DMS79 (cell line): ENCODE results near the gene PLXNA2.

Experiments
- DNase-seq: peaks from one replicate; lab custom pipeline; 2025; lab: John Stamatoyannopoulos, UW

Gene PLXNA2

DNA sequence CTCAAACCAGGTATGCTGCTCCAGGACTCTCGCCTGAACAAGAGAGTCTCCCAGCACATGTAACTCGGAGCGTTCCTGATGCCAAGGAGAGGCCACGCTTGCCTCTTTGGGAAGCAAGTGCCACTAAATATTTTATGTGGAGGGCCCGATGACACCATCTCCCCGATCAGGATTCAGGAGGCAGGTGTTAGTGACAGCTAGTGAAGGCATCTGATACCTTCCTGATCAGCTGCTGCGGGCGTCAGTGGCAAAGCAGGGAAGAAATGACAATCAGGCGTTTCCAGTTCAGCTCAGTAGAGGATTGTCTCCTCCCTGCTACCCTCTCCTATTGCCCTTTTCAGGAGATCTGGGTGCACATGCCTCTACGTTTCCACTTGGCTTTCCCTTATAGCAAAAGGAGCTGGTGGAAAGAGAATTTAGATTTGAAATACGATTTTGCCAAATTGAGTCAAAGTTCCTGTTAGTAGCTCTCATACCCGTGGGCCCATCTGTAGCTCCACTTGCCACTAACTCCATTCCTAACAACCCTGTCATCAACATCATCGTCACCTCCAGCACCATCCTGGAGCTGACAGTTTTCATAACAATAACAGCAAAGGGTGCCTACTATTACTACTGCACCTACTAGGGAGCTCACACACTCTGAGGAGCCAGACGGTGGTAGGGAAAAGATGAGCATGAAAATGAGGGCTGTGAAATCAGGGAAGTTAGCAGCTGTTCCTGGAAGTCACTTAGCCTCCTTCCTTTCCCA is 21.6 kb downstream of the PLXNA2 start:
- no peak for DNase-seq

DNA sequence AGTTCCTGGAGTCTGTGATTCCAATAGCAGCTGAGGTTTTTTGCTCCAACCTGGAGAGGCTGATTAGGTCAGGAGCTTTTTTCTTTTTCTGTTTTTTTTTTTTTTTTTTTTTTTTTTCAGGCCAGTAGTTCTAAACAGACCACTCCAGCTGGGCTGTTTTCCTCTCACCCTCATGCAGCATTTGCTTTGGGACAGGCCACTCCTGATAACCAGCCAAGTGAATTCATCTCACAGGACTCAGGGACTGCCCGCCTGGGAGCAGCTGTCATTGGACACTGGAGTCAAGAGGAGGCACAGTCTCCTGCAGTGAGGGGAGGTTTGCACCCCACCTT is 22.9 kb downstream of the PLXNA2 start:
- DNase-seq: peak; percentile 68

DNA sequence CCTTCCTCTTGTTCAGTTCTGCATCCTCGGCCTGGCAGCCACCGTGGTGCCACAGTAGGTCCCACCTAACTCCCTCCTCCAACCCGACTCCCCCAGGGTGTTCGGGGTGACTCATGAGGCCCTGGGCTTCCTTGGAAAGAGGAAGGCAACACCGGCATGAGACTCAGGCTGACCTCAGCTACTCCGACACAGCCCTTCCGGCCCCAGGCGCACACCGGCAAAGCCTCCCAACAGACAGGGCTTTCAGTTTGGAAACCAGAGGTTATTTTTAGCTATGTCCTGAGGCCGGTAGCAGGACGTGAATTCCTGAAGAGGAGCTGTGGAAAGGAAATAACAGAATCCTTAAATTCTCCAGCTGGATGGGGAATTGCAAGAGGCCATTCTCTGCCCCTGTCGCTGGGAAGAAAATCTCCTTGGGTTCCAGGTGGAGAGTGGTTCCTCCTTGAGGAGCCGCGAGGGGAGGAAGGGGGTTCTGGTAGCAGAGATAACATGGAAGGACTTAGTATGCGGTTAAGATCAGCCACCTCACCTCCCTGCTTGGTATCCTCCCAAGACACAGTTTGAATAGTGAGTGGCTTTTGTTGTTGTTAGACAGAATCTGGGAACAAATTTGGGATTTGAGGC is 24.4 kb downstream of the PLXNA2 start:
- no peak for DNase-seq

DNA sequence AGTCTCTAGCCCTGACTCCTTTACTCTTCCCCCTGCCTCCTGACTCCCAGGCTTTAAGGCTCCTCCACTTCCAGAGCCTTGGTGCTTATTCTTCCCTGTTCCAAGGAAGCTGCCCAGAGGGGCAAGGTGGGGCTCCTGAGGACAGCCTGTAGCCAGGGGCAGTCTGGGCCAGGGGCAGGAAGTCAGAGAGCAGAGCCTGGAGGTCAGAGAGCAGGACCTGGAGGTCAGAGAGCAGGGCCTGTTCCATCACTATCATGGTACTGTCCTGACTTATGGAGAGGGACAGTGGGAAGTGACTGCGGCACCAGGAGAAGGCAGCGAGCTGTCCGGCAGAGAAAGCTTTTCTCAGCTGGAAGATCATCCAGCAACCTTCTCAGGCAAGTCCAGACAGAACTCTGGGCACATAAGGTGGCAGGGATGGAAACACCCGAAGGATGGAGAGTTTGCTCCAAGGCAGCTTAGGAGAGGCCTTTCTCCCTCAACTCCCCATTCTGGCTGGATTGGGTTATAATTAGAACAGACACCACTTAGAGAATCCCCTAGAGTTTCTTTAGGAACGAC is 25.0 kb downstream of the PLXNA2 start:
- DNase-seq: no peak

DNA sequence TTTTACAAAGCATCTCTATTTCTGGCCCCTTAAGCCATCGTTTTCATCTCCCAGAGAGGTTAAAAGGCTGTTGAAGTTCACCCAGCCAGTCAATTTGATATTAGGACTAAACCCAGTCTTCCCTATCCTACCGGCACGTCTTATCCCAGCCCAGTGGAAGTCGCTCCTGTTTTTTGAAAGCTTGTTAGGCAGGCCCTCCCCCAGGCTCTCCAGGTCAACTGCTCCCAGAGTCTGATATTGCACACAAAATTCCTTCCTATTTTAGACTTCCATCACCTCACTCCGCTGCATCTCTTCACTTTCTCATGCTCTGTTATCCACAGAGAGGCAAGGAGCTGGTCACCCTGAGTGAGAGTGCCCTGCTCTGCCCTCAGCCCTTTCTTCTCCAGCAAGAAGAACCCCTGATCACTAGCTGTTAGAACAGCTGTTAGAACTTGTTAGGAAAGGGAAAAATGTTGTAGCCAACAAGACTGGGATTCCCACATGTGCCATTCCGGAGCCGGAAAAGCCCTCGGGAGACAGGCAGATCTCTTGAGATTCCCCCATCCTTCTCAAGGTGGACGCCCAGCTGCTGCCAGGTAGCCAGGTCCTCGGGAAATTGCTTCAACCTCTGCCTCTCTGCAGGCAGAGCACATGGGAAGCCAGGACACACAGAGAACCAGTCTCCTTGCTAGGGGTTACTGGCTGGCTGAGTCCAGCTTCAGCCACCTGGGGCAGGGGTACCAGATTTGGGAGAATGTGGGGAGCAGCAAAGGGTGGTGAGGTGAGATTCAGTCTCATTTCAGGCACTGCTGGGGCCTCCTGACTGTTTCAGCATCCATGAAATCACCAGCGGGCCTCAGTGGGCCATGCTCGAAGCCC is 25.7 kb downstream of the PLXNA2 start:
- DNase-seq: no peak

DNA sequence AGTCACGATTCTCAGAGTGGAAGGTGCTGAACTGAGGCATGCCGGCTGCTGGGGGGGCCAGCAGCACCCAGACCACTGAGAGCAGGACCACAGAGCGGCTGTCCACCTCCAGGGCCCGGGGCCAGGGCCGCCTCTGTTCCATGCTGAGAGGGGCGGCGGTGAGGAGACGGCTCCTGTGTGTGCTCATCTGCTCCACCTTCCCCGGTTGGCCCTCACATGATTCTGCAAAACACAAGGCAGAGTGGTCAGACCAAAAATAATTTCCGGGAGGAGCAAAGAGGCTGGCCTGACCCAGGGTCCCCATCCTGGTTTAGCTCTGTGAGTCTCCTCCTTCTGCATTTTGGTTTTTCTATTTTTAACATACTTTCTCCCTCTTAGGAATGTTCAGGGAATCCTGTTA is 26.4 kb downstream of the PLXNA2 start:
- no peak for DNase-seq

DNA sequence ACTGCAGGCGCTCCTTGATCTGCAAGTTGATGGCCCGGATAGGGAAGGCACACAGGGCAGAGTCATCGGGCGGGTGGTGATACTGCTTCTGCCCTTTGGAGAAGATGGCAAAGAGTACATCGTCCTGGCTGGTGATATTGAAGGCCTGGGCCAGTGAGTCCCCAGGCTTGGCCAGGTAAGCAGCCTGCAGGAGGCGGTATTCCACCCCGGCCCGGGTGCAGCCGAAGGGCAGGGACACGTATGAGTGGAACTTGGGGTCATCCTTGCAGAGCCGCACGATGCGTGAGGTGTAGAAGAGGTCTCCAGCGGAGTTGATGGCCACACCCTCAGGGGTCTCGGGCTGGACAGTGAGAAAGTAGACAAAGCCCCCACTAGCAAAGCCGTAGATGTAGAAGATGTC is 27.4 kb downstream of the PLXNA2 start:
- DNase-seq: no peak

DNA sequence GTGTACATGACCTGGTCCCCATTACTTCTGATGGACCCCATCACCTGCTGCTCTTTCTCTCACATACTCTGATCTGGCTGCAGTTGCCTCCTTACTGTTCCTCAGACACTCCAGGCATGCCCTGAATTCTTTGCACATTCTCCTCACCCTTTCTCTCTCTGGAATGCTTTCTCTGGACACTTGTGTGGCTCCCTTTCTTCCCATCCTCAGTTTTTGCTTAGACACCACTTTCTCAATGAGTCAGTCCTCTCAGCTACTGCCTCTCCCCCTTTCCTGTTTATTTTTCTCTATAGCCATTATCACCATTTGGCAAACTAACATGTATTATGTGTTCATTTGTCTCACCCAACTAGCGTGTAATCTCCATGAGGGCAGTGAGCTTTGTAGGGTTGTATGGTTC is 28.1 kb downstream of the PLXNA2 start:
- no peak for DNase-seq

DNA sequence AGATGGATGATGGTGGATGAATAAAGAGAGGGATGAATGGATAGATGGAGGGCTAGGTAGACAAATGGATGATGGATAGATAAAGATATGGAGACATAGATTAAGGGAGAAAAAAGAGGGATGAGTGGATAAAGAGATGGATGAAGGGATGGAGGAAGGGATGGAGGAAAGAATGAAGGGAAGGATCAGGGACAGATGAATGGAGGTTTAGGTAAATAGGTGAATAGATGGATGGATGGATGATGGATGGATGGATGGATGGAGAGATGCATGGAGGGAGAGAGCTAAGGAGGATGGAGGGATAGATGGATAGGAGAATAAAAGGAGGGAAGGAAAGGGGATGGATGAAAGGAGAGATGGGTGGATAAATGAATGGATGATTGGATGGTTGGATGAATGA is 28.8 kb downstream of the PLXNA2 start:
- no peak for DNase-seq

DNA sequence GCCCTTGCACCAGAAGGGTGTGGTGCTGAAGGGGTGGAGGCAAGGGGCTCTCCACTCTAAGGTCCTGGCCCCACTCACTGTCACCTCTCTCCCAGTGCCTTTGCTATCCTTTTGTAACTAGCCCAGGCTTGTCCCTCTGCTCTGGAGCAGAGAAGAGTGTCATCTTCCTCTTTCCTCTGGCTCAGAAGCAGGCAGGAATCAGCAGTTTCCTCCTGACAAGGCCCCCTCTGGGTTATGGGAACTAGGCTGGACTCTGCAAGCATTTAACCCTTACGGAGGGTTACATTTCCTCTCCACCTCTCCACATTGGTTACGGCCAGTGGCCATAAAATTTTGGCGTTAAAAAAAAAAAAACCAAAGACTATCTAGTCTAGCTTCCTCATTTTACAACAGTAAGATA is 30.4 kb downstream of the PLXNA2 start:
- no peak for DNase-seq

DNA sequence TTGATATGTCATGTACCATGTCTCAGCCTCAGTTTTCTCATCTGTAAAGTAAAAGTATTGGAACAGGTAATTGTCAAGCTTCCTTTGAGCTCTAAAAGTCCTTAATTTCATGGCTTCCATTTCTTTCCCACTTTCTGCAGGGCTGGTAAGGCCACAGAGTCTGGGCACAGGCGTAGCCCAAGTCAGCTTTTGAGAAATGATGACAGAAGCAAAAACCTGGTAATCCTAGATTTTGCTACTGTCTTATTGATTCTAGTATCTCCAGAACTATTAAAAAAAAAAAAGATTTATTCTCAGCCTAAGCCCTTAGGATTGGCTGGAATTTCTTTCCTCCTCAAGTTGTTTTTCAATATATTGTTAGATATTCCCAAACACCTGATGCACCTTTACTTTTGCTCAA is 31.3 kb downstream of the PLXNA2 start:
- DNase-seq: no peak

DNA sequence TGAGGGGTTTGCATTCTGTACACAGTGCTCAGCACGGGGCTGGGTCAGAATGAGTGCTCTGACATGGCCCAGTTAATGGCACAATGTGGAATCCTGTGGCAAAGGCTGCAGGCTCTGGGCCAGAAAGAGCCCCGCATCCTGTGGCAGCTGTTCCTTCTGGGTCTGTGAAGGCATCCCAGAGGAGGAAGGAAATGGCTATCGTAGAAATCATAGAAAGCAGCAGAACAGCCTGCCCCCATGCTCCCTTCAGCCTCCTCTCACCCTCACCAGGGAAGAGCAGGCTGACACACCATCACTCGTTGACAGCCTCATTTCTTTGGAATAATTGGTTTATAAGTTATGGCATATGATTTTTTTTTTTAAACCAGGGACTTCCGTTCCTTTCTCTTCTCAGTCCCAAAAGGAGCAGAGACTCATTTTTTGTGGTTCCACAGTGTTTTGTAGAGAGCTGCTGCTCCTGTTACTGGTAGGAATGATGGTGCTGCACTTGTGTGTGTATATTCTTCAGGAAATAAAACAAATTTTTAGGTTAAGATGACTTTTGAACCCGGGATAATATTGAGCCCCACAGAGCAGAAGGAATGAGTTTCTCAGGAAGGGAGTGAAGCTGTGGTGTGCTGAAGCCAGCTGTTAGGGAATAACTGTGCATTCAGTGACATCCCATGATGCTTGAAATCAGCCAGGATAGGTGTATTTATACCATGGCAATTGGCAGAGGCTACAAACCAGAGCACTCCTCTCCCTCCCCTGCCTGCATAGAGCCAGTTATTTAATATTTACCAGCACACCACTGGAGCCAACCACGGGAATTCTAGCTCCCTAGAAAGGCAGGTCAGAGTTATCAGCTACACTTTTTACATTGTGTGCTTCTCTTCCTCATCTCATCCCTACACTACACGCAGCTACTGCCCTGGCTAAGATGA is 32.0 kb downstream of the PLXNA2 start:
- no peak for DNase-seq

DNA sequence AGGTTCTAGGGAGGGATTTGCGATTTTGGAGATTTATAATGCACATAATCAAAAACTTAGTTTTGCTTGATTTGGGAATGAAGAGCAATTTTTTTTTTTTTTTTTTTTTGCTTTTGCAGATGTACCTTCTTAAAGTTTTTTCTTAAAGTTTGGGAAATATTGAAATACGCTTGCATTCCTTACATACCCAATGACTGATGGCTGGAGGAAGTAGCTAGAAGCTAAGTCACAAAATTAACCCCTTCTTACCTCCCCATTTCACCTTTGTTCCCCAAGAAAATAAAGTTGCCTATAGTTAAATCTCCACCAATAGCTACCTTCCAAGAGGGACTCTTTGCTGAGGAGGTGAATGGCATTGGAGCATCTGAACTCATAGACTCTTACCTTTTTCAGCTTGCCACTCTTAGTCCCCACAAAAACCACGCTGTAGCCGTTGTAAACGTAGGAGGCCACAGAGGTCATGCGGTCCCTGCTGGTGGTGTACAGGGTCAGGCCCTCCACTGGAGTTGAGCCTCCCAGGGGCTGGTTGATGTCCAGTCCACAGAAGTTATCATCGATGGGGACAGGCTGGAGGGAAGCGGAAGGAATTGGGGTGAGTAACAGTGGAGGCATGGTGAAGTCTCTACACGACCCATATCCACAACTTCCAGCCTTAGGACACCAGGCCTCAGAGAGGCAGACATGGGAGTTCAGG is 34.1 kb downstream of the PLXNA2 start:
- no peak for DNase-seq

DNA sequence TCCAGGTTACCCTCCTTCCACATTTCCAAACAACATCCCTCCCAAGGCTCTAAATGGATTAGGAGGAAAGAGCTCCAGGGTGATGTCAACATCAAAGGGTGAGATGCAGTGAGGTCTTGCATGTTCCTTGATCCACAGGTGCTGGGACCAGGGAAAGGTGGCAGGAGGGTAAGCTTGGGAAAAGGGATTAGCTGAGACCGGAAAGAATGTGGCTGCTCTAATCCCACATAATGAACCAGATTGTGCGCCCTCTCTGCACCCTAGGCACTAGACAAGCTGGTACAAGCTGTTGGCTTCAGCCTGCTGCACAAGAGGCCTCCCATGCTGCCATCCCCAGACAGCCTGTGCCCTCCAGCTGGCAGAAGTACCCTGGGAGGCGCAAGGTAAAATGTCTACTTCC is 34.9 kb downstream of the PLXNA2 start:
- DNase-seq: peak; percentile 64

DNA sequence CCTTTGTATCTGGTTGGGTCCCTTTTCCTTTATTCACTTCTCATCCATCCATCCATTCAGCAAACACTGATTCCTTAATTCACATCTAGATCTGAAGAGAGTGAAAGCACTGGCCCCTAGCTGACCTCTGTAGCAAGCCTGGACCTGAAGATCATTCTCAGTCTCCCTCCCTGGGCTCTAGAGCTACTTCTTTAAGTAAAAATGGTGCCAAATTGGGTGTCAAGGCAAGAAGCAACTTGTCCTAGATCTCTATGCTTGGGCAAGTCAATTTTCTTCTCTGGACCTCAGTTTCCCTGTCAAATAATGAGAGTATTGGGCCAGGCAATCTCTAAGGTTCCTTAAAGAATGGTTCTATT is 36.1 kb downstream of the PLXNA2 start:
- DNase-seq: no peak

DNA sequence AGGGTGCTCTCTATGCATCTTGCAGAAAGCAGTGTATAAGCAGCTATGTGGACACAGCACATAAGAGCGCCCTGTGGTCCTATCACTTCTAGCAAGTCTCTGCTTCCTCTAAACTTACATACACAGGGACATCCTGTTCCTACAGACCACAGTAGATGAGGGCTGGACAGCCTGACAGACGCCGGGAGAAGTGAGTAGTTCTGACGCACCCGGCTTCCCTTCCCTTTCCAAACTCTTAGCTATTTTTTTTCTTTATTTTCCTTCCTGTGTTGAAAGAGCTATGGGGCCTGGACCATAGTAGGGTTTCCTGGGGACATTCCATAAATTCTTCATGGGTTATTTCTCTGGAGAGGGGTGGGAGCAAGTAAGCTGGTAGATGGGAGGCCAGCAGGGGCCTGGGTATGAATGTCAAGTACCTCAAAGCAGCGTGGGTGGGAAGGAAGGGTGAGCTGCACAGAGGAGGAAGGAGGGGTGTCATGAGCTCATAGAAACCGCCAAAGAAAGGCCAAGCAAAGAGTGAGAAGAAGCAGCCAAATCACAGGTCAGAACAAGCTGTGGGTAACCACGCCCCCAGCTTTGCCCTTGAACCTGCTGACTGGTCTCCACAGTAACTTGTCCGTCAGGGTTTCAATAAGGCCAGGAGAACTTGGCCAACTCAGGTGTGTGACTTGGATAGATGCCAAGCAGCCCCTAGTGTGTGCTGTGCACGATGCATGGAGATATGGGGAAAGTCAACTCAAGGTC is 36.6 kb downstream of the PLXNA2 start:
- peak; percentile 70 for DNase-seq

DNA sequence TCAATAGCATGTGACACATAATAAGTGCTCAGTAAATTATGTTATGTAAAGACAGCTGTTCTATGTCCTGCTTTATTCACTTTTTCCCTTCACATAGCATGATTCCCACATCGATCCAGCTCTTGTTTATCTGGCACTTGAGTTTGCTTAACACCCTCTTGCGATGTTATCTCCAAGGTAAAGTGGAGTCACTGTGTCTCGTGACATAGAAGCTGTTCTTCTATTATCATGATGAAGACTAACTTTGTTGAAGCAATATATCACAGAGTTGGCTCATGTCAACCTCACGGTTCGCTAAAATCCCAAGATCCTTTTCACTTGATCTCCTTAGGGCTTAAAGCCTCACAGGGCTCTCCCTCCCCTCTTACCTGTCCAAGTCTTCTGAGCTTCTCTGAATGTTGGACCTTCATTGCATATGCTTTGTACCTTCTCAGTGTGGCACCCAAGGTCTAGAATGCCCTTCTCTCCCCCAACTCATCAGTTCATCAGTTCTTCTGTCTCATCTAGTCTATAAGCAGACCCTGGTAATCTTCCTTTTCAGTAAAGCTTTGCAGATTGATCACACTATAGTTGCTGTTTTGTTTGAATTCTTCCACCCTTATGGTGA is 38.0 kb downstream of the PLXNA2 start:
- peak; percentile 41 for DNase-seq

DNA sequence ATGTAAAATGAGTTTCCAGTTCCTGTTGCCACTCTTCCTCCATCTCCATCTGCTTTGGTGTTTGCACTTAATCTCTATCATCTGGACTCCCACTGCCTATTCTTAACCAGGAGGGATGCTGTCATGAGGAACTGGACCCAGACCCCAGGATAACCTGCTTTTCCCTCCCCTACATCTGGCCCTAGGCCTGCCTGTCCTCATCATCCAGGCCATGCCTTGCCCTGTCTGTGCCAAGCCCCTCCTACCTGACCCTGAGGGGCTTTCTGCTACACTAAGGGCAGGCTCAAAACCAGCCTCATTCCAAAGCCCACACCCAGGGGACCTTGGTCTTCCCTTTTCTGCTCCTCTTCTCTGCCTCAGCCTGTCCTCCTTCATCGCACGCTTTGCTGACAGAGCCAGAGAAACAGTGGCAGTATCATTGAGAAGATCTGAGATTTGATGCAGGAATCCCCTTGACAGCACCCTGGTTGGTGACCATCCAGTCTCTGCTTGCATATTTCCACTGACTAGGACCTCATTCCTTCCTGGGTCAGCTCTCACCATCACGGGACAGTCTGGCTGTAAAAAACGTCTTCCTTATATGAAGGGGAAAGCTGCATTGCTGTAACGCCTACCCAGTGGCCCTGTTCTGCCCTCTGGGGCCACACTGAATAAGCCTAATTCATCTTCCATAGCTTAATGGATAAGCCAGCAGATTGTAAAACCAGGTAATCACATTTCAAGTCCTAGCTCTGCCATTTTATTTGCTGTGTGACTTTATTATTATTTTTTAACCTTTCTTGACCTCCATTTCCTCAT is 38.8 kb downstream of the PLXNA2 start:
- DNase-seq: no peak

DNA sequence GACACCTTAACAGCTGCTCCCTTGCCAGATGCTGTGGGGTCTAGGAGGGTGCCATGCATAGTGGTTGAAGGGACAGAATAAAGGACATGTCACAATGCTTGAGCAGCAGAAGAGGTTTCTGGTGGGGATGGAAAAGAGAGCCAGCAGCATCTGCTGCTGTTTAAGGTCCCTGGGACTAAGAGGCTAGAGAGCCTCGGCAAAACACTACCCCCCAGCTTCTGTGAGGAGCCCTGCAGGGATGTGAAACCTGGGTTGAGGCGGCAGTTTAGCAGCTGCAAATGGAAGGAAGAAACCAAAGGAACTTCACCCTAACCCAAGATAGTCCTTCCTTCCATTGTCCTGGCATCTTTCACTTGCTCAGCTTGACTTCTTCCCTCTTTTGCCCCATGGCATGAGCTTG is 39.4 kb downstream of the PLXNA2 start:
- no peak for DNase-seq
